H1 (cell line): ENCODE data around the gene ZFR.

Source experiments
- ATF2 ChIP-seq: IDR thresholded peaks from 2 replicates; pipeline ENCODE4 v1.6.1; 2012; ENCODE audit warnings: low read length, inconsistent platforms
- ATF3 ChIP-seq: IDR thresholded peaks from 2 replicates; pipeline ENCODE4 v1.6.1; 2011; ENCODE audit warnings: low read depth, mild to moderate bottlenecking, low read length; ENCODE audit not compliant: insufficient read depth
- CREB1 ChIP-seq: IDR thresholded peaks from 2 replicates; pipeline ENCODE4 v1.6.1; 2012; ENCODE audit warnings: inconsistent platforms
- CTCF ChIP-seq, 3 experiments: IDR thresholded peaks; 1 replicate in 2 of 3; 2 replicates in 1 of 3; pipeline versions ENCODE4 v1.5.1 to v1.6.1; 2011; ENCODE audit warnings: low read length in 3 of 3, mild to moderate bottlenecking in 3 of 3, inconsistent platforms in 2 of 3, low read depth in 1 of 3, moderate library complexity in 1 of 3; ENCODE audit not compliant: insufficient read depth in 1 of 3; ENCODE audit errors: control extremely low read depth in 1 of 3
- EP300 ChIP-seq, 2 experiments: IDR thresholded peaks; 1 replicate in 1 of 2; 2 replicates in 1 of 2; pipeline ENCODE4 v1.6.1; 2011 to 2012; ENCODE audit warnings: low read depth in 2 of 2, low read length in 2 of 2, mild to moderate bottlenecking in 2 of 2, borderline replicate concordance in 1 of 2, inconsistent platforms in 1 of 2, moderate library complexity in 1 of 2
- EZH2 ChIP-seq: fragments of 200-600 bp; sonication (generic); IDR thresholded peaks from 2 replicates; pipeline ENCODE4 v1.7.1; 2012; ENCODE audit warnings: low read depth, mild to moderate bottlenecking, moderate library complexity, low read length, inconsistent platforms; ENCODE audit not compliant: severe bottlenecking
- GTF2F1 ChIP-seq: IDR thresholded peaks from 2 replicates; pipeline ENCODE4 v1.6.1; 2012; ENCODE audit warnings: low read depth, low read length, improper control_type of control experiment, borderline replicate concordance
- KDM4A ChIP-seq: IDR thresholded peaks from one replicate; pipeline ENCODE4 v1.7.1; 2012; ENCODE audit warnings: low read depth, mild to moderate bottlenecking, moderate library complexity, low read length, inconsistent platforms; ENCODE audit not compliant: severe bottlenecking
- NANOG ChIP-seq: IDR thresholded peaks from 2 replicates; pipeline ENCODE4 v1.6.1; 2011; ENCODE audit warnings: low read length, low read depth, mild to moderate bottlenecking, inconsistent platforms; ENCODE audit not compliant: insufficient read depth, poor library complexity, severe bottlenecking
- POLR2A ChIP-seq, 2 experiments: IDR thresholded peaks; 1 replicate in 1 of 2; 2 replicates in 1 of 2; pipeline ENCODE4 v1.6.1; 2011; ENCODE audit warnings: low read depth in 2 of 2, low read length in 2 of 2, mild to moderate bottlenecking in 2 of 2; ENCODE audit errors: control extremely low read depth in 1 of 2
- POLR2AphosphoS5 ChIP-seq: IDR thresholded peaks from 2 replicates; pipeline ENCODE4 v1.6.1; 2011; ENCODE audit warnings: low read depth, low read length
- TBP ChIP-seq: IDR thresholded peaks from 2 replicates; pipeline ENCODE4 v1.6.1; 2011; ENCODE audit warnings: low read depth, low read length, improper control_type of control experiment
- TCF12 ChIP-seq: IDR thresholded peaks from 2 replicates; pipeline ENCODE4 v1.6.1; 2011; ENCODE audit warnings: low read depth, mild to moderate bottlenecking, low read length
- YY1 ChIP-seq: IDR thresholded peaks from 2 replicates; pipeline ENCODE4 v1.6.1; 2011; ENCODE audit warnings: low read depth, mild to moderate bottlenecking, low read length

- TF ChIP-seq POLR2AphosphoS5 = no peak
- TF ChIP-seq ATF2 = no peak
- no peak for TF ChIP-seq POLR2A (IDR thresholded peaks at IDR 0.05; ENCODE audit: control extremely low read depth in 1 of 2, low read depth in 2 of 2, low read length in 2 of 2)
- no peak for TF ChIP-seq EP300 (IDR thresholded peaks at IDR 0.05; ENCODE audit: borderline replicate concordance in 1 of 2, low read depth in 2 of 2, low read length in 2 of 2)
- no peak for TF ChIP-seq EZH2
- no peak for TF ChIP-seq GTF2F1
- TF ChIP-seq YY1 = no peak
- TF ChIP-seq CTCF (IDR thresholded peaks at IDR 0.05; ENCODE audit: control extremely low read depth in 1 of 3, insufficient read depth in 1 of 3, low read depth in 1 of 3, low read length in 3 of 3) = no peak
- no peak for TF ChIP-seq TBP
- no peak for TF ChIP-seq KDM4A
- no peak for TF ChIP-seq ATF3
- TF ChIP-seq NANOG = no peak
- TF ChIP-seq CREB1 = no peak
- no peak for TF ChIP-seq TCF12
Observed at GRCh38 chr5:32319926-32320543, 124.5 kb downstream of the ZFR start.
